DOHH2 (cell line): Measurements from ENCODE around the gene WASL.

Experiments
- EZH2phosphoT487 ChIP-seq: fragments of 200-600 bp; sonication (generic); IDR thresholded peaks from 2 replicates; pipeline ENCODE4 v1.6.1; 2017; ENCODE audit warnings: borderline replicate concordance, mild to moderate bottlenecking, antibody characterized with exemption, low read length, moderate library complexity, mixed read lengths
- TF ChIP-seq, protein P1 (sequence below): fragments of 200-600 bp; sonication (generic); IDR thresholded peaks from one replicate; pipeline ENCODE4 v1.5.1; 2014; ENCODE audit warnings: antibody characterized with exemption, mild to moderate bottlenecking, low read depth, low read length; ENCODE audit not compliant: poor library complexity, severe bottlenecking

DNA sequence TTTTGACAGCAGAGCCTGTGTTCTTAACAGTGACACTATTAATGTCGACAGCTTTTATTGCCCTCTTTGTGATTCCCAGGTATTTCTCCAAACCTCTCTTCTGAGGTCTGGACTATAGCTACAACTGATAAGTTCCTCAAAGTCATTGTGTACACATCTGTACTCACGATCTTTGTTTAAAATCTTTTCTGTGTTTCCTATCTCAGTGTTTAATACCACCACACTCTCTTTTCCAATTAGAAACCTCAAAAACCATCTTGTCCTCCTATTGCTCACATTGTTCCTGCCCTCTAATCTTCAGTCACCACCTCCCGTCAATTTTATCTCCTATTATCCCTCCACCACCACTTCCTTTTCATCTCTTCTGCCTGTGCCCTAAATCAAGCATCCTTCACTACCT, 12.9 kb upstream of the WASL start:
- TF ChIP-seq, protein P1, sequence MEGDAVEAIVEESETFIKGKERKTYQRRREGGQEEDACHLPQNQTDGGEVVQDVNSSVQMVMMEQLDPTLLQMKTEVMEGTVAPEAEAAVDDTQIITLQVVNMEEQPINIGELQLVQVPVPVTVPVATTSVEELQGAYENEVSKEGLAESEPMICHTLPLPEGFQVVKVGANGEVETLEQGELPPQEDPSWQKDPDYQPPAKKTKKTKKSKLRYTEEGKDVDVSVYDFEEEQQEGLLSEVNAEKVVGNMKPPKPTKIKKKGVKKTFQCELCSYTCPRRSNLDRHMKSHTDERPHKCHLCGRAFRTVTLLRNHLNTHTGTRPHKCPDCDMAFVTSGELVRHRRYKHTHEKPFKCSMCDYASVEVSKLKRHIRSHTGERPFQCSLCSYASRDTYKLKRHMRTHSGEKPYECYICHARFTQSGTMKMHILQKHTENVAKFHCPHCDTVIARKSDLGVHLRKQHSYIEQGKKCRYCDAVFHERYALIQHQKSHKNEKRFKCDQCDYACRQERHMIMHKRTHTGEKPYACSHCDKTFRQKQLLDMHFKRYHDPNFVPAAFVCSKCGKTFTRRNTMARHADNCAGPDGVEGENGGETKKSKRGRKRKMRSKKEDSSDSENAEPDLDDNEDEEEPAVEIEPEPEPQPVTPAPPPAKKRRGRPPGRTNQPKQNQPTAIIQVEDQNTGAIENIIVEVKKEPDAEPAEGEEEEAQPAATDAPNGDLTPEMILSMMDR, result no peak
- no peak for TF ChIP-seq EZH2phosphoT487
